HG02943 (cell line): ENCODE data around the gene EGFLAM.

Experiments
- ATAC-seq: cut with Tn5 transposase; IDR thresholded peaks from one replicate; pipeline ENCODE4 v1.9.1; 2021; ENCODE audit warnings: mild to moderate bottlenecking, low read depth, moderate library complexity; ENCODE audit not compliant: unreplicated experiment

EGFLAM gene

GRCh38 chr5:38263983-38264382 is 5.6 kb downstream of the EGFLAM start:
- ATAC-seq: no peak

GRCh38 chr5:38265546-38266179 is 7.3 kb downstream of the EGFLAM start:
- peak; percentile 76 for ATAC-seq

- no peak for ATAC-seq
Observed at GRCh38 chr5:38267372-38267771, 9.0 kb downstream of the EGFLAM start.

GRCh38 chr5:38273626-38274025 is 15.3 kb downstream of the EGFLAM start:
- ATAC-seq: no peak

GRCh38 chr5:38274370-38274769 is 16.0 kb downstream of the EGFLAM start:
- ATAC-seq: no peak

GRCh38 chr5:38284384-38284783 is 26.0 kb downstream of the EGFLAM start:
- ATAC-seq: no peak

GRCh38 chr5:38285226-38285625 is 26.9 kb downstream of the EGFLAM start:
- ATAC-seq: no peak

GRCh38 chr5:38286002-38286401 is 27.6 kb downstream of the EGFLAM start:
- no peak for ATAC-seq

GRCh38 chr5:38287124-38287523 is 28.8 kb downstream of the EGFLAM start:
- ATAC-seq: no peak

GRCh38 chr5:38289457-38289856 is 31.1 kb downstream of the EGFLAM start:
- ATAC-seq: no peak

GRCh38 chr5:38290028-38290653 is 31.8 kb downstream of the EGFLAM start:
- no peak for ATAC-seq

GRCh38 chr5:38291355-38291754 is 33.0 kb downstream of the EGFLAM start:
- ATAC-seq: no peak

GRCh38 chr5:38292228-38292627 is 33.9 kb downstream of the EGFLAM start:
- ATAC-seq: no peak

- no peak for ATAC-seq
Observed at GRCh38 chr5:38295751-38296150, 37.4 kb downstream of the EGFLAM start.

- ATAC-seq: no peak
Observed at GRCh38 chr5:38297830-38298608, 39.7 kb downstream of the EGFLAM start.

GRCh38 chr5:38299585-38299984 is 41.2 kb downstream of the EGFLAM start:
- ATAC-seq: no peak

GRCh38 chr5:38305148-38305547 is 46.8 kb downstream of the EGFLAM start:
- no peak for ATAC-seq

- ATAC-seq: no peak
Observed at GRCh38 chr5:38307845-38308244, 49.5 kb downstream of the EGFLAM start.

GRCh38 chr5:38316544-38317224 is 58.3 kb downstream of the EGFLAM start:
- ATAC-seq: no peak

- ATAC-seq: no peak
Observed at GRCh38 chr5:38317868-38318267, 59.5 kb downstream of the EGFLAM start.

GRCh38 chr5:38319491-38319890 is 61.1 kb downstream of the EGFLAM start:
- no peak for ATAC-seq
